ENCODE results near the gene ELOVL5. TPM values are rescaled to one million over a fixed set of nuclear protein-coding genes. Genes with fewer than 3 reads are reported as not detected.

Gene ELOVL5
- total RNA-seq, 2 donors from 2014 or later, result 103 to 108 TPM

- H3K4me3 Mint-ChIP-seq, result no peak overlapping the region
- 90 to 92% methylated on average over 3 of the region's 3 CpGs for WGBS, 2 experiments (ENCODE audit: insufficient coverage in 1 of 2, insufficient read length in 1 of 2)
- Histone ChIP-seq H3K27me3 (ENCODE audit: control insufficient read depth, insufficient read depth, low read length, poor library complexity, severe bottlenecking) (no peaks in the 10 kb centered on the region), H3K4me3 (ENCODE audit: low read length) (no peak overlapping the region), H3K9ac (ENCODE audit: extremely low read depth, low read length, poor library complexity, severe bottlenecking) (no peak overlapping the region), H3K27ac (ENCODE audit: low read depth, low read length) (no peak overlapping the region), H3K9me3 (ENCODE audit: control insufficient read depth, low read length) (no peaks in the 10 kb centered on the region), H3K36me3 (ENCODE audit: control insufficient read depth, insufficient read depth, low read length) (no peaks in the 10 kb centered on the region), H3K4me1 (ENCODE audit: control insufficient read depth, insufficient read depth, low read length) (no peaks in the 10 kb centered on the region)
- no peak for TF ChIP-seq CTCF (conservative IDR thresholded peaks at IDR 0.05)
- H3K4me1 Mint-ChIP-seq, result no peaks in the 10 kb centered on the region
- no peak overlapping the region for H3K27ac Mint-ChIP-seq
- no peak for DNase-seq
- no peaks in the 10 kb centered on the region for H3K27me3 Mint-ChIP-seq (ENCODE audit: insufficient read depth)
- no peaks in the 10 kb centered on the region for H3K9me3 Mint-ChIP-seq
- peaks cover 11% of the 10 kb centered on the region for H3K36me3 Mint-ChIP-seq (ENCODE audit: low read depth)
These were observed 97.6 kb downstream of the ELOVL5 start for GRCh38 chr6:53251033-53251672.

GRCh38 chr6:53250176-53251032 is 98.3 kb downstream of the ELOVL5 start:
- no peak for DNase-seq
- Histone ChIP-seq H3K9ac (ENCODE audit: extremely low read depth, low read length, poor library complexity, severe bottlenecking) (no peak overlapping the region), H3K4me1 (ENCODE audit: control insufficient read depth, insufficient read depth, low read length) (no peaks in the 10 kb centered on the region), H3K27me3 (ENCODE audit: control insufficient read depth, insufficient read depth, low read length, poor library complexity, severe bottlenecking) (no peaks in the 10 kb centered on the region), H3K36me3 (ENCODE audit: control insufficient read depth, insufficient read depth, low read length) (no peaks in the 10 kb centered on the region), H3K9me3 (ENCODE audit: control insufficient read depth, low read length) (no peaks in the 10 kb centered on the region), H3K4me3 (ENCODE audit: low read length) (no peak overlapping the region), H3K27ac (ENCODE audit: low read depth, low read length) (no peak overlapping the region)
- 92 to 94% methylated on average over 7 to 8 of the region's 8 CpGs for WGBS, 2 experiments (ENCODE audit: insufficient coverage in 1 of 2, insufficient read length in 1 of 2)
- no peaks in the 10 kb centered on the region for H3K27me3 Mint-ChIP-seq (ENCODE audit: insufficient read depth)
- no peak overlapping the region for H3K4me3 Mint-ChIP-seq
- TF ChIP-seq CTCF (conservative IDR thresholded peaks at IDR 0.05), result no peak
- H3K4me1 Mint-ChIP-seq, result no peaks in the 10 kb centered on the region
- no peaks in the 10 kb centered on the region for H3K9me3 Mint-ChIP-seq
- no peak overlapping the region for H3K27ac Mint-ChIP-seq
- peaks cover 11% of the 10 kb centered on the region for H3K36me3 Mint-ChIP-seq (ENCODE audit: low read depth)

- no peaks in the 10 kb centered on the region for H3K27me3 ChIP-seq (ENCODE audit: control insufficient read depth, insufficient read depth, low read length, poor library complexity, severe bottlenecking)
- 74 to 80% methylated on average over 1 to 2 of the region's 2 CpGs for WGBS, 2 experiments (ENCODE audit: insufficient coverage in 1 of 2, insufficient read length in 1 of 2)
These were observed 101.8 kb downstream of the ELOVL5 start for GRCh38 chr6:53246924-53247323.

More at GRCh38 chr6:53246924-53247323, 101.8 kb downstream of the ELOVL5 start:
- Histone ChIP-seq H3K36me3 (ENCODE audit: control insufficient read depth, insufficient read depth, low read length) (no peaks in the 10 kb centered on the region), H3K4me3 (ENCODE audit: low read length) (no peak overlapping the region), H3K9me3 (ENCODE audit: control insufficient read depth, low read length) (no peaks in the 10 kb centered on the region), H3K9ac (ENCODE audit: extremely low read depth, low read length, poor library complexity, severe bottlenecking) (no peak overlapping the region), H3K4me1 (ENCODE audit: control insufficient read depth, insufficient read depth, low read length) (no peaks in the 10 kb centered on the region), H3K27ac (ENCODE audit: low read depth, low read length) (no peak overlapping the region)
- H3K4me3 Mint-ChIP-seq, result no peak overlapping the region
- TF ChIP-seq CTCF (conservative IDR thresholded peaks at IDR 0.05), result no peak
- H3K27ac Mint-ChIP-seq, result no peak overlapping the region
- no peaks in the 10 kb centered on the region for H3K9me3 Mint-ChIP-seq
- H3K27me3 Mint-ChIP-seq (ENCODE audit: insufficient read depth), result no peaks in the 10 kb centered on the region
- DNase-seq, result no peak
- no peaks in the 10 kb centered on the region for H3K4me1 Mint-ChIP-seq
- no peaks in the 10 kb centered on the region for H3K36me3 Mint-ChIP-seq (ENCODE audit: low read depth)
